CD4-positive, alpha-beta T cell treated with Interleukin-21 for 1 hour (primary cell): ENCODE measurements around the gene KCNA1.

Experiments used
- DNase-seq: peaks from one replicate; pipeline ENCODE4 v3.0.0-alpha.2; 2020

The KCNA1 gene

DNA sequence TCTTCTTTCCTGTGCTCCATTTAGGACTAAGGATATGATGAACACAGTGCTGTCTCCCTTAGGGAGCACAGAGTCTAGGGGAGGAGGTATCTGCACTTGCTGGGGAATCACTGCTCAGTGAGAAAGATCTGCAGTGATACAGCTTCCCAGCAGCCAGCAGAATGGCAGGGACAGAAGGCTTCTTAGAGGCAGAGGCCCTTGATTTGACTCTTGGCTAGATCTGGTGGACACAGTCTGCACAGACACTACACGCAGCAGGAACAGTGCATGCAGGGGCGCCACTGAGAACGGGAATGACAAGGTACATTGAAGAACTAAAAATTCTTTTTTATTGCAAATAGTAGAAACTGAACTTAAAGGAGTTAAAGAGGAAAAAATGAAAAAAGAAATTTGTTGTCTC, 51.6 kb downstream of the KCNA1 start:
- no peak for DNase-seq

DNA sequence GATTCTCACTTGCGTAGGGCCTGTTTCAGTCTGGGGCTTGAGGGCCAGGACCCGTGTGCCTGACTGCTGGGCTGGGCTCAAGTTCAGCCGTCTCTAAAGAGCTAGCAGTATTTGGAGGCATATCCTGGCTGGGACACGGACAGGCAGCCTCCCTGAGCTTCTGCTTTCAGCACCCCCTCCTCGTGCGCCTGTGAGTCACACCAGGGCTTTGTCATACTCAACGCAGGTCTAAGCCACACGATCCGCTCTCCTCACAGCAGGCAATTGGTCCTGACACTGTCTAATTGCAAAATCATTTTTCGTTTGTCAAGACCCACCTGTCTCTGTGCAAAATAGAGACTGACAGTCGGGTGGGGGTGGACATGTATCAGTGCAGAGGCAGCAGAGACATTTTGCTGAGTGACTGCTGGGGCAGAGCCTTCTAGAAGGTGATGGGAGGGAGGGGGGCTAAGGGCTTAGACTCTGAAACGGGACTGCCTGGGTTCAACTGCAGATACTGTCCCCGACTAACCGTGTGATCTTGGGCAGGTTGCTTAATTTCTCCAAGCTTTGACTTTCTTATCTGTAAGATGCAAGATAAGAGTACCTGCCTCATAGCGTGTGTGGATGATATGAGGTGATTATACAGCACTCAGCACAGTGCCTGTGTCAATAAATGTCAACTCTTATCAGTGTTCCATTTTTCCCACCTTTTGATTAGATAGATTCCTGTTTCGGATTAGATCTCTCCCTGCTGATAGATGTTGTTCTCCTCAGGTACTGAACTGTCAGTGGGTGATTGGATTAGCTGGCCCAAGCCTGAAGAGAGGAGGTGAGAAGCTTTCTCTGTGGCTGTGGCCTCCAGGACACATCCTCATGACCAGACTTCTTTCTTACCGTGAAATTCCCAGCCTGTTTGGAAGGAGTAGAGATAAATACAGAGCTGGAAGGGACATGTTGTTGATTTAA, 53.1 kb downstream of the KCNA1 start:
- no peak for DNase-seq
